Activated T-helper 1 cell treated with anti-CD3 and anti-CD28 coated beads, Interleukin-2, amount 50 U/mL, for 16 hours (primary cell): ENCODE results near the gene HOXC13.

ENCODE experiments used
- DNase-seq, 2 donors: peaks; one replicate each; pipeline ENCODE4 v3.0.0-alpha.2; 2020; ENCODE audit warnings: low read depth in 1 of 2, low spot score in 1 of 2

HOXC13 gene

DNA sequence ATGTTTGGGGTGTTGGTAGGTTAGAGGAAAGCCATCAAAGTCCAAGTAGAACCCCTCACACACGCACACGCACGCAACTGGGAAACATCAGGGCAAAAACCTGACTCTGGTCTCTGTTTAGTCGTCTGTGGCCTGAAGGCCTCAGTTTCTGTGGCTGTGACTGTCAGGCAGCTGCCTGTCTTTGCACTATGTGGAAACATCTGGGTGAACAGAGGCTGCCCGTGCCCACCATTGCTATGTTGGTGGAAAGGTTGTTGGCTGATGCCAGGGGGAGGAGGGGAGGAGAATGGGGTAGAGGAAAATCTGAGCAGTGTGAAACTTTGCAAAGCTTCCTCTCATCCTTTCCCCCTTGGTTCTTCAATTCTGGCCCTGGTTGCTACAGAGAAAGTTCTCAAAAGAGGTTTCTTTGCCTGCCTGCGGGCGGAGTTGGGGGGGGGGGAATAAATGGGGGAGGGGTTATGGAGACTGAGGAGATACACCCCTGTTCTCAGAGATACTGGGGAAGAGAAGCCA, 53.8 kb downstream of the HOXC13 start:
- no peak for DNase-seq

DNA sequence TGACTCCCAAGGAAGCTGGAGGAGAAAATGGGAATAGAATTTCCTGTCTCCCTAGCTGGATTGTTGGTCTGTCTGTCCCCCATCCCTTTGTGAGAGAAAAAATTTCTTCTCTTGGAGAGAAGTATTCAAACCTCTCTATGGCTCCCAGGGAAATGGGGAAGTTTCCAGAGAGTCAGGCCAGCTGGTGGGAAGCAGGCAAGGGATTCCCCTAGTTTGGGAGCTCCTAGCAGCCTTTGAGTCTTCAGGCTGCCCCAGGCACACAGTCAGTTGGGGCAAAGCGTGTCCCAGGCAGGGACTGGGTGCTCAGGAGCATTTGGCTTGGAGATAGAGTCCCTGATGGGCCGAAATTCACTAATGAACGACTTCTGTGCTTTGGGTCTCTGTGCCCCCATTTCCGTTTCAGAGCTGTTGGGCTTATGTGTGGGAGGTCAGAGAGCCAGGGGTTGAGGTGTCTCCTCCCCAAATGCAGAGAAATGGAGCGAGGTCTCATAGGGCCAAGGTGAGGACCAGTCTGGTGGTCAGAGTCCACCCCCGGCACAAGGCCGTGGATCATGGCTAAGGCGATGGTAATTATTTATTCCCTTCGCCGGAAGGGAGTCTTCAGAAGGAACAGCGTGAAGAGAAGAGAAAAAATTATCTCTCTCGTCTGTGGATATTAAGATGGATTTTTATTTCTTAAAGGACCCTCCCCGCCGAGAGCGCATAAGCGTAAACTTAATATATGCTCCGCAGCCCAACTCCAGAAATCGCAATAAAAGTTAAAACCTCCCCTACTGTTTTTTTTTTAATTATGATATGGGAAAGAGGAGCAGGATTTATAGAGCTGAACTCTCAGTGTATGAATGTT, 54.8 kb downstream of the HOXC13 start:
- DNase-seq = no peak

DNA sequence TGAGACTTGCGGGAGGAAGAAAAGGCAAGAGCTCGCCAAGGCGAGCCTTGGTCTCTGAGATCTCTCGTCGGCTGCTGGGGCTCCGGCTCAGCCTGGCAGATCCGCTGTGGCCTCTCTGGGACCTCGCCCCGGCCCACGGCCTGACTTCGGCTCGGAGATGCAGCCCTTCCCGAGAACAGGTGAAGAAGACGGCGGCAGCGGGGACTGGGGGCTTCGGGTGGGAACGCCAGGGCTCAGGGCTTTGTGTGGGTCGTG, 55.3 kb downstream of the HOXC13 start:
- DNase-seq = no peak

DNA sequence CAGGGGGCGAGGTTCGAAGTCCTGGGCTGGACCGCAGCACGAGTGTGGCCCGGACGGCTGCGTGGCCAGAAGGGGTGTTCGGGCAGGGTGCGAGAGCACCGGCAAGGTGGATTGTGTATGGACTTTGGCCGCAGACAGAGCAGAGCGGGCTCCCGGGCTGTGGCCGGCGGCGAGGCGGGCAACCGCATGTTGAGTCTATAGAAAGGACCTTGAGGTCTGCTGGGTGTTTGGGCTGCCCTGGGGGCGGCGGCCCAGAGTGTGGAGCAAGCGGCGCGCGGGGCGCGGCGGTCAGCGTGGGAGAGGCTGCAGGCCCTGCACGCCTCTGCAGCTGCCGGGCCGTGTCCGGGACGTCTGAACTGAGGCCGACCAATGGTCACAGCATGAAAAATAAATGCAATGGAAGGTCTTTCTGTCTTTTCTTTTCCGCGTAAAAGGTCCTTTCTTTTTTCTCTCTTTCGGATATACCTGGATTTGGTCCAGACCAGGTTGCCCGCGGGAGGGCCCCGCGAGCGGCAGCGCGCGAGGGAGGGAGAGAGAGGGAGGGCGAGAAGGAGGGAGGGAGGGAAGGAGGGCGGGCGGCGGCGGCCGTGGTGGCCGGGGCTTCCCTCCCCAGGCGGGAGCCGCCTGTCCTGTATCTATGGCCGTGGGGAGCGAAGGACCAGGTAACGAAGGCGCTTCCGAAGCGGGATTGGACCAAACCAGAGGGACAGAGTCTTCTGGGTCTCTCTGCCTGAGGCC, 55.8 kb downstream of the HOXC13 start:
- no peak for DNase-seq

DNA sequence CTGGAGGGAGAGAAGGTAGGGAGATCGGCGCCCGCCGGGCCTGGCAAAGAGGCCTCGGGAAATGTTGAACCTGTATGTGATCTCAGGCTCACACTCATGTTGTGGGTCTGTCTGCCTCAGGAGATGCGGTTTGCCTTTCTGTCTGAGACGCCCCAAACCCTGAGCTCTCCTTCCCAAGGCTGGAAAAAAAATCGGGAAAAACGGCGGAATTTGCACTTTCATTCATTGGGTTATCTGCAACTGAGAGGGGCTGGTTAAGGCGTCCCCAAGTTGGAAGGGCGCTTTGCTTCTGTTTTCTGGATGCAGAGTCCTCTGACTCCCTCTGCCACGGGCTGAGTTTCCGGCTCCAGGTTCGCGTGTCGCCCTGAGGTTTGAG, 56.4 kb downstream of the HOXC13 start:
- DNase-seq = no peak

DNA sequence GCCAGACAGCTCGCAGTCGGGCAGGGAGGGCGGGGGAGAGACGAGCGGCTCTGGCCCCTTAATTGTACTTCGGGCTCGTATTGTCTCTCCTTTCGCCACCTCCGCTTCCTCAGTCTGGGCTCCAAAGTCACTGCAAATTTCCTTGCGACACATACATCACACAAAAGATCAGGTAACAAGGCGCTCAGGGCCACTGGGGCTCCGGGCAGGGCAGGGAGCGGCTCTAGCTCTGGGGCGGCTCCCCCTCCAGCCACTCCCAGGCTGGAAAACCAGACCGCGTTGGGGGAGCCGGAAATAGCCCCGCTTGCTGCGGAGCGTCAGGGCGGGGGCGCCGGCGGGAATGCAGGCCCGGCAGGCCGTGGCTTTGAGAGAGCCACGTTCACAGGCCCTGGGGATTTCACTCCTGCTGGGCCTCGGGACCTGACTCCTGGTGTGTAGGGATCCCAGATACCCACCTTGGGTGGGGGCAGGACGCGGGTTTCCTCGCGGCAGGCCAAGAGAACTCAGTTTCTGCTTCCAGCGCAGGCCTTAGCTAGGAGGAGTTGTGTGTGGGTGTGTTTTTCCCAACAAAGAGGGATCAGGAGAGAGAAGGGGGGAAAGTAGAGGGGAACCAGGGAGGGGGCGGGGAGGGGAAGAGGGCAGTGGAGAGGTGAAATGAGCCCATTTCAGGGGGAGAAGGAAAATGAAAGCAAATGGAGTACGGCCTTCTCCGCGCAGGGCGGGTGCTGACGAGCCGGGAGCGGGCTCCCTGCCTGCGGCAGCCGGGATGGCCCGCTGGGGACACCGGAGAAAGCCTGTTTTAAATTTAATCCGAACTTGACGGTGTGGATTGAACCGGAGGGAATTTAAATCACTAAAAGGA, 57.0 kb downstream of the HOXC13 start:
- DNase-seq = no peak
